GM18858 (cell line): ENCODE measurements around the gene CDK5RAP2.

ENCODE experiments used
- ATAC-seq: cut with Tn5 transposase; IDR thresholded peaks from one replicate; pipeline ENCODE4 v1.9.1; 2021; ENCODE audit not compliant: unreplicated experiment

Gene CDK5RAP2

DNA sequence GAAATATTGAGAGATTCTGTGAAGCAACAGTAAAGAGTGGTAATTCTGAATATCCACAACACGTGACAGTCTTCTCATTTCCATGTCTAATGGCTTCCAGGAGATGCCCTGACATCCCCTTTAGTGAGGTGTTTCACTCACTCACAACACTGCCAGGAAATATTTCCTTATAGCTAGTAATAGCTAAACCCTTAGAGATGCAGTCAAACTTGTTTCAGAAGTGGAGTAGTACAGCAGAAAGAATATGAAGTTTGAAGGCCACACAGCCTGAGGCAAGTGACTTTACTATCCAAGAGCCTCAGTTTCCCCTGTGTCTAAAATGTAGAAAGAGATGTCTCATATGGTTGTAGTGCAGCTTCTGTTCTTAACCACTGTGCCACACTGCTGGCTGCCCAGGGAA is 139.2 kb downstream of the CDK5RAP2 start:
- no peak for ATAC-seq

DNA sequence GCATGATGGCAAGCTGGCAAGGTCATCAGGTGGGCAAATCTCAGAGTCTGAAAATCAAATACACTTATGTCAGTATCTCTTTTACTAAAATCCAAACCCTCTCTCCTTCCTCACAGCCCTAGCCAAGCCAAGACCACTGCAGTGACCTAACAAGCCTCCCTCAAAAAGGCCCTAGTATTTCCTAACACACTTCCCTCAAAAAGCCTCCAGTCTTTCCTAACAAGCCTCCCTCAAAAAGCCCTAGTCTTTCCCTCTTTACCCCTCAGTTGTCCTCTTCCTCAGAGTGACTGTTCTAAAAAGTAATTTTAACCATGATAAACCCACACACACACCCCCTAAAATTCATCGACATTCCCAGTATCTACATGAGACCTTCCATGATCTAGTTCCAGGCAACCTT is 140.0 kb downstream of the CDK5RAP2 start:
- ATAC-seq: no peak

DNA sequence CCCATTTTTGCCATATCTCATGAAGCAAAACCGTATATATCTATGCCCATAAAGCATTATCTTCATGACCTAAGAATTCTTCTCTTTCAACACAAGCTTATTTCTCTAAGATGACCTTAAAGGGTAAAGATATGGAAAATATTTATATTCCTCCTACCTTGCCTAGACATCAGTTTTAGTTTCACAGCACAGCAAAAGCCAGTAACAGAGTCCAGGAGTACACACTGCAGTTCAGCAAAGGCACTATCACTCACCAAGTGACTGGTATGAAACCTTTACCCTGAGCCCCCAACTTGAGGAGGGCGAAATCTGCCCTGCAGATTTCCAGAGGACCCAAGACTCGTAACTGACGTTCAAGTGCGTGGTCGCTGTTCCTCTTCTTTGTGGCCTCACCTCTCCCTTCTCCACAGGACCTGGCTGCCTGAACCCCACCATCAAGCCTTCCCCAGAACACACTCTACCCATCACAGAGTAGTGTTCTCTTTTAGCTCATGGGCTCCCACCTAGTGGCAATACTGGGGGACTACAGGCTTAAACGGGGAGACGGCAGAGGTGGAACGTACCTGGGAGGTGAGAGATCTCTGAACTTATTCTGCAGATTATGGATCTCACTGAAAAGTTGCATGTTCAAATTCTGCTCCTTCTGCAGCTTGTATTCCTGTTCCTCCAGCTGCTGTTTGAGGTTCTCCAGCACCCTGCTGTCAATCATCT is 141.0 kb downstream of the CDK5RAP2 start:
- no peak for ATAC-seq

DNA sequence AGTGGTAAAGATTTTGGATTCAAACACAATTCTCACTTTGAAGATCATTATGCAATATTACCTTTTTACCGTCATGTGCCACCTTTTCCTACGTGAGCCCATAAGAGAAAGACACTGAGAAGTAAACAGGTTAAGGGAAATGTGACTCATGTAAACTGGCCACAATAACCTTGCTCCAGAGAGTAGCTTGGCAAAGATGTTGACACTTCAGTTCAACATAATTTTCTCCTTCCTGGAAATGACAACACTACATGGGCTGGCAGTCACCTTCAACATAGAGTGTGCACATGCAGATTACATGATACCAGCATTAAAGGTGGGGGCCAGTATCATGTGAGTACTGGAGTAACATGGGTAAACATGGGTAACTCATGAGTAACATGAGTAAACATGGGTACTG is 141.9 kb downstream of the CDK5RAP2 start:
- no peak for ATAC-seq

DNA sequence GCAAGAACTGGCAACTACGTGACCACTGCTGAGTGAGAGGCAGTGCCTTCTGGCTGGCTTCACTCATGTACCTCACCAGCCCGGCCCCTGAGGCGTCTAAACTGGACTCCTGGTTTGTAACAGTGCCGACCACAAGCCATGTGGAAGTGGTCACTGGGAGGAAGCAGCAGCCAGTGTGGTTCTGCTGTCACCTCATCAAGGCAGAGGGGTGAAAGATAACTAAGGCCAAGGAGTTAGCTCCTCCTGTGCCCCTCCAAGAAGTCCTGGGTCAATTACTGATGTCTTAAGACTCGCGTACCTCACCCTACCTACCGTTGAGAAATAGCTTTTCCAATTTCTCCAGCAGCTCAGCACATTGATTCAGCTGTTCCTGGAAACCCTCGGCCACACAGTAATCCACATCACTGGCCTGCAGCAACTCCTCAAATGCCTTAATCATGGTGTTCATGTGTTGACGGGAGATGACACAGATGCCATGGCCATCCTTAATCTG is 142.9 kb downstream of the CDK5RAP2 start:
- no peak for ATAC-seq

DNA sequence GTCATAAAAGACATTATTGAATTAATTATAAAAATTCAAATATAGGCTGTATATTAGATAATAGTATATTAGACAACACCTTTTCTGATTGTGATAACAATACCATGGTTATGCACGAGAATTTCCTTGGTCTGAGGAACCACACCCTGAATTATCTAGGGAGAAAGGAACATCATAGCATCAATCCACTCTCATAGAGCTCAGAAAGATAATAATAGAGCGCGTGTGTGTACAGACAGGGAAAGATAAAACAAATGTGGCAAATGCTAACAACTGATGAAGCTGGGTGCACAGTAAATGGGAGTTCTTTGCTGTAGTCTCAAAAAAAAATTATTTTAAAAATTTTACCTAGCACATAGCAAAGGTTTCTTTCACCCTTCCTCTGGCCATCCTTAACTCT is 143.5 kb downstream of the CDK5RAP2 start:
- no peak for ATAC-seq

DNA sequence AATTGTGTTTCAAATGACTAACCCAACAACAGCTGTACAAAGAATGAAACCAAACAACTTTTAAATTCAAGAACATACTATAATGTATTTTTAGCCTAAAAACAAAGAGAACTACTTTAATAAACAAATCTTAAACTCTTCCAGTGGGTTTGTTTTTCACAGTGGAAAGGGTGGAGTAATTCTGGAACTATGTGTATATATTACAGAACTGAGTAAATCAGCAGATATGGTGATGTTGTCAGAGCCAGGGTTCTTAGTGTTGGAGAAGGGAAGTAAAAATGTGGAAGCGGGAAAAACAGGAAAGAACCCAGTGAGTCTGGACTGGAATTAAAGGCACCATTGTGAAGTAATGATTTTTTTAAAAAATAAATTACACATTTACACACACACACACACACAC is 144.9 kb downstream of the CDK5RAP2 start:
- no peak for ATAC-seq

DNA sequence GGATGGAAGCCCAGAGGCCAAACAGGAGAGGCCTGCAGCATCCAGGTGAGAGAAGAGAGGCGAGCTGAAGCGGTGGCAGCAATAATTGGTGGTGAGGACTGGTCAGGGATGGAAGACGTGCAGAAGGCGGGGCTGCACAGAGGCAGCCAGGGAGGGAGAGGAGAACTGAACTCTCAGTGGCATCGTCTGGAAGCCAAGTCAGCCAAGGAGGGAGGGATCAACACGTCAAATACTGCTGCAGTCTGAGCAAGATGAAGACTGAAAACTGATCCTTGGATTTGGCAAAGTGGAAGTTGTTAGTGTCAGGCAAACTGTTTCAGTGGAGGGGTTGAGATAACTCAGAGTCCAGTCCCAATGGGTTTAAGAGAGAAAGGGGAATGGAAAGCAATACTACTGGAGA is 145.4 kb downstream of the CDK5RAP2 start:
- ATAC-seq: no peak

DNA sequence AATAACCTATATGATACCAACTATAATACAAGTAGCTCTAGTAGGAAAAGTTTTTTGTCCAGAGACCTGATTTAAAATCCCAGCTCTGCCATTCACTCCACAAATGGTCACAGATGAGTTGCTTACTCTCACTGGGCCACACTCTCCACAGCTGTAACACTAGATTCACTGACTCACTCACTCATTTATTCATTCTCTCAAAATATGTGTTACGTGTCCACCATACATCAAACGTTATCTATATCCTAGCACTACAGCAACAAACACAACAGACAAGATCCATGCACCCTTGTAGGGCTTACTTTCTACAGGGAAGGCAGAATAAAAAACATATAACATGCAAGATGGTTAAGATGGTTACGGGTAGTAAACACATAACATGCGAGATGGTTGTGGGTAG is 146.3 kb downstream of the CDK5RAP2 start:
- no peak for ATAC-seq

DNA sequence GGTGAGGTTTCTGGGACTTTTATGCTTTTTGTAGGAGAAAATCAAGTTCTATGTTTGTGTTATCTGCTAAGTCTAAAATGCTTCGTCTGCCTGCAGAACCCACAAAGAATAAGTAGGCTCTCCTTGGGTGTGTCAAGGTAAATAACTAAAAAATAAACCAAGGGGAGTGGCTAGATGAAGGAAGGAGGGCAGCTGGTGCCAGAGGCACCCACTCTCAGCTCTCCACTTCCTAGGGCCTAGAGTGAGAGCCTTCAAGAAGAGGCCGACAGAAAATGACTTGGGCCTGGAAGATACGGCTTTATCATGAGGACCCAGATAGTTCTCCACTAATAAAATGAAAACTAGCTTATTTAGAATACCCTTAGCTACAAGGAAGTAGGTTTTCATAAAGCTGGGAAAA is 147.4 kb downstream of the CDK5RAP2 start:
- no peak for ATAC-seq

DNA sequence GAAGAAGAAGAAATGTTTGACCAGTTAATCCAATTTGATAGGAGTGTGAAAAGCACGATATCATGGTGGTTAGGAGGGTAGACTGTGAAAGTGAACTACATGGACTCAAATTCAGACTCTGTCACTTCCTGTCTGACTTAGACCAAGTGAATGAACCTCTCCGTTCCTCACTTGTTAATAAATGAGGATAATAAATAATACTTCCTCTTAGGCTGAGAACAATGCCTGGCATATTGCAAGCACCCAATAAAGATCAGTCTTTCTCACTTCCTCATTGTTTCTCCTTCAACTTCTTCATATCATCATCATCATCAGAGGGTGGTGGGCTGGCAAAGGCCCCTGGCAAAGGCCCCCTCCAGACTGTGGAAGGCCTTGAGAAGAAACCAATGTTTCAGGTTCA is 148.7 kb downstream of the CDK5RAP2 start:
- no peak for ATAC-seq

DNA sequence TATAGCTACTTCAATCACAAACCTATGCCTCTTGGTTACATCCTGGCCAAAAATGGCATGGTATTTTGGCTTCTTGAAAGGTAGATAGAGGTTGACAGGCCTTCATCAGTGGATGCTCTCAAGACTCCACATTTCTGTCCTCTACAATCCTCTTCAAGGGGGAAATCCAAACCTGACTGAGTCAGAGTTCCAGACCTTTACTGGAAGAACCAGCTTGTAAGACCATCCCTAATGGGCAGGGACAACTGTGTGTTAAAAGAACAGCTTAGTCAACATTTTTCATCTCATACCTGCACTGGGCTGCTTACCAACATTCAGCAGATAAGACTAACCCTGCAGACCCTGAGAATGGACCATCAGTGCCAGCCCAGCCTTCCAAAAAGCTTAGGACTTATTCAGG is 155.7 kb downstream of the CDK5RAP2 start:
- ATAC-seq: no peak

DNA sequence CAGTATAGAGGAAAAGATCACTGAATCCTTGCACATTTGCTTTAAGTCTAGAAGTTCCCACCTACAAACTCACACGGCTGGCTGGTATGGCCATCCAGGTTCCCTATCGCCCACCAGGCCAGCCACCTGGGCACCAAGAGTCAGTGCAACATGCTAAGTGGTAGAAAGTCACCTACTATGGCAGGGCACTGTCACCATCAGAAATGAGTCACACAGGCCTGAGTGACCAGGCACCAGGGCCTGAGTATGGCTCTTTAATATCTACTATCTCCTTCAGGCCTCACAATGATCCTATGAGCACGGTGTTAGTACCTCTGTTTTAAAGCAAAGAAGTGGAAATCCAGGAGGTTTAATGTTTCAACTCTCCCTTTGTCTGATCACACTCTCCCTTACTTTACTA is 156.2 kb downstream of the CDK5RAP2 start:
- no peak for ATAC-seq

DNA sequence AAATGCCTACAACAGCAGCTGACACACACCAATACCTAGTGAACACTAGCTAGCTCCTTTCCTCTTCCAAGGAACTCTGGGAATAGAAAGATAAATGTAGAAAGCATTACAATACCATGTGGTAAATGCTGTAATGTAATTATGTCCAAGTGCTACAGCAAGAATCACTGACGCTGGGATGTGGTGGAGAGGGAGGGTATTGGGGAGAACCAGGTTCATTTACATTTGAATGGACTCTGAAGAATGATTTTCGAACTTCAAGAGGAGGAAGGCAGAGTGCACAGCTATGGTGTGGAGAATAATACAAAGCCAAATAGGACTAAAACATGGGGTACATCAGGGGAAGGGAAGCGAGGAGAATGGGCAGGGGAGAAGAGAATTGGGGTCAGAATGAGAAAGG is 158.0 kb downstream of the CDK5RAP2 start:
- ATAC-seq: no peak

DNA sequence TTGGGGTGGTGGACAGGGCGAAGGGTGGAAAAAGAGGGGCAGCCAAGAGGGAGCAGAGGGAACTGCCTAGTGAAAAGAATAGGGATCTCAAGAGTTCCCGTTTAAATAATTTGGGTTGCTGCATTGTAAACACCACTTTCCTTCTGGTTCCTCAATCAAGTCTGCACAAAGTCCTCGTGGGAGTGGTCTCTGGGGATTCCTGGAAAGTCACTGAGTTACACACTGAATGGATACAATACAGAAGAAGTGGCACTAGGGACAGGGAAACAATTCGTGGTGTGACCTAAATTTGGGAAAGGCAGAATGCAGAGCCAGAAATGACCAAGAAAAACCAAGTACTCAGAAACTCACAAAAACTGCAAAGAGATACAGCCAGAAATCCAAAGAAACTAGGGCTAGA is 161.7 kb downstream of the CDK5RAP2 start:
- ATAC-seq: no peak

DNA sequence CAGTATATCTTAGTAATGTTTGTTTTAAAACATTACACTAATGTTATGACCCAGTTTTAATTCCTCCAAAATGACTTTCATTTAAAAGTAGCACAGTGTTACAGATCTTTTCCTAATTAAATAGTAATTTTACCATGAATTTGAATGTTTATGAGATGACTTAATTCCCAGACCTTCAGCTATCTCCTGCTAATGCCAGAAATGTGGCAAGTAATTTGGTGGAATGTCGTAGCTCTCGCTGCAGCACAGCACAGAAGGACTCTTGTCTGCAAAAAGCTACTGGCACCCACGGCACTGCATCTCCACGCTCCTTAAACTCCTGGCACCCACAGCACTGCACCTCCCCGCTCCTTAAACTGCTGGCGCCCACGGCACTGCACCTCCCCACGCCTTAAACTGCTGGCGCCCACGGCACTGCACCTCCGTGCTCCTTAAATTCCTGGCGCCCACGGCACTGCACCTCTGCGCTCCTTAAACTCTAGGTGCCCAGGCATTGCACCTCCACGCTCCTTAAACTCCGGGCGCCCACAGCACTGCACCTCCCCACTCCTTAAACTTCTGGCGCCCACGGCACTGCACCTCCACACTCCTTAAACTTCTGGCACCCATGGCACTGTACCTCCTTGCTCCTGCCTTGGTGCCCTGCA is 163.1 kb downstream of the CDK5RAP2 start:
- no peak for ATAC-seq

DNA sequence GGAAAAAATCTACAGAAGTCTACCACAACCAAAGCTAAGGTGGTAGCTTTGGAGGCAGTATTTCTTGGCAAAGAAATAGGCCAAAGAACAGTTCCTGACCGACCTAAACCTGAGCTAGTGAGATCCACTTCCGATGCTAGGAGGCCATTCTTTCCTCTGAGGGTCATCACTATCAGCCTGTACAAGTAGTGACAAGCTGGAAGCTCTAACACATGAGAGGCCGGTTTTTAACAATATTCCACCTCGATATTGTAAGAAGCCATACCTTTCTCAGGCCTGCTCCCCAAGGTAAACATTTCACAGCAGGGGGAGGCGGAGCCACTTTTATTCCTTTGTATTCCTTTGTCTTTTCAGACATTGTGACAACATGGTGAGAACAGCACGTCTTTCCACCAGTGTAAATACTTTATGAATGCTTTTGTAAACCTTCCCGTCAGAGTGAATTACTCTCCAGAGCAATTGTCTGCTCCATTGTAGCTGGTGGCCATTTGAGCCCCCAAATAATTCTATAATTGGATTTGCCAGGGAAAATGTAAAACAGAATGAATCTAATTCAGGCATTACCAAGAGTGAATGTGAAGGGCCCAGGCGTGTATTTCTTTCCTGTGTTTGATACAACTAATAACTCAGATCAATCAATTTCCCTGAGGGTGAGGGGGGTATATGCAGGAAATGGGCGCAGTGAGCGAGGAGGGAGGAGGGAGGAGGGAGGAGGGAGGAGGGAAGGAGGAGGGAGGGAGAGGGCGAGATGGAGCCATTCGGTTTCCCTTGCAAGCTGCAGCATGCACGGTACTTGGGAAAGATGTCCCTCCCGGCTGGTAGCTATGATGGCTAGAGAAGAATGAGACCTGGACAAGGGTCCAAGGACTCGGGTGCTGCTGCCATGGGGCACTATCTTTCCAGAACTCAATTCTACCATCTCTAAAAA is 166.6 kb downstream of the CDK5RAP2 start:
- ATAC-seq: no peak

DNA sequence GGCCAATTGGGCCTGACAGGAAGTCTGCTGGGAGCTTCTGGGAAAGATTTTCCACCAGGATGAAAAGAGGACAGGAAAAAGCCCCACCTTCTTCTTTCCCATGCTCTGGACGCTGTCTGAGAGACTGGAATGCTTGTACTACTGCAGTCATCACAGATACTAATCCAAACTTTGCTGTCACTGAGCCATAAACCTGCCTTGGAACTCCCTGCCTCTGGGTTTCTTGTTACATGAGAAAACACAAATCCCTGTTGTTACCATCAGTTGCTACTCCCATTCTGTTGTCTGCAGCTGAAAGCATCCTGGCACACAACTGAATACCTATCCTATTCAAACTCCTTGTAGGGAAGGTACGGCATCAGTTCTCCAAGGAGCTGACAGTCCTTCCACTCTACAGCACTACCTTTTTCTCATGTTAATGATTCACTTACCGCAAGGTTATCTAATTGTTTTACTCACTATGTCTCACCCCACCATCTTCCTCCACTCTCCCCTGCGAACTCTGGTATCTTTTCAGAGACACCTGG is 167.5 kb downstream of the CDK5RAP2 start:
- no peak for ATAC-seq

DNA sequence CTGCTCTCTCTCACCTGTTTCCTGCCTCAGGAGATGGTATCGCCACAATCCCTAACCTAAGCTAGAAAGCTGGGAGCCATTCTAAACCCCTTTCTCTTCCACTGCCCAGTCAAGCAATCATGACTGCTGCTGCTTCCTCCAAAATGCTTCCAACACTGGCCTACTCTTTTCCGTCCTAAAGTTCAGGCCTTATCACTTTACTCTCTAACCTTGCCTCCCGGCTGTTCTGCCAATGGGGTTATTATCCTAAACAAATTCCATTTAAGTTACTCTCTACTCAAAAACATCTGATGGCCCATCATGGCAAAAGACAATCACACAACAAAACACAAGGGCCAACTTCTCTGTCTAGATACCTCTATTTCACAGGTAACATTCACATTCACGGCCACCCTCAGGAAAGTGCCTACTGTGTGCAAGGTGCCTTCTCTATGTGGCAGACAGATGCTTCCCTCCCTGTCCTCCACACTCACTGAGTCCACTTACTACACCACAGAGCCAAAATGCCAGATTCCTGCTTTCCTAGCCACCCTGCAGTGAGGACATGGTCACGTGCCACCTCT is 168.0 kb downstream of the CDK5RAP2 start:
- ATAC-seq: no peak

DNA sequence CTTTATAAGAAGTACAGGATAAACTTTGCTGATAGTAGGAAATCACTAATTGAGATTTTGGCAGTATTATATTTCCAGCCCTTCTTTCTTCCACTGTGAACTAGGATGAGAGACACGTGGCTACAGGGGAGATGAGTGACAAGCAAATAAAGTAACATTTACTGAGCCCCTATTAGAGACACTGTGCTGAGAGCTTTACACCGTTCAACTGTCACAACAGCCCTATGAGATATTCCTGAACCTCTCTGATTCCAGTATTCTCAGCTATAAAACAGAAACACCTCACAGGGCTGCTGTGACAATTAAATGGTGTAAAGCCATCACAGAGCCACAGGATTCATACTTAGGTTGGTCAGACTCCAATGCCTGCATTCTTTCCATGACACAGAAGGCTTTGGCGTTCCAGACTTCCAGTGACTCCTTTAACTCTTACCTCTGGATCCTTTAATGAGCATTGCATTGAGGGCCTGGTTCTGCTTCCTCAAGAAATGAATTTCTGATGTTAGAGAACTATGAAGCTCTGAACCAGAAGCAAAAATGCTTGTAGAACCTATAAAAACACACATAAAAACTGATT is 169.0 kb downstream of the CDK5RAP2 start:
- ATAC-seq: no peak
